Measurements from ENCODE around the gene COX20. TPM values are rescaled to one million over a fixed set of nuclear protein-coding genes. Genes with fewer than 3 reads are reported as not detected.
A peak's percentile ranks its signal among the peaks of the same experiment; 100 is the strongest.

COX20 gene
- total and polyA plus RNA-seq, 8 donors = 5.5 to 65.7 (median 50.4) TPM

DNA sequence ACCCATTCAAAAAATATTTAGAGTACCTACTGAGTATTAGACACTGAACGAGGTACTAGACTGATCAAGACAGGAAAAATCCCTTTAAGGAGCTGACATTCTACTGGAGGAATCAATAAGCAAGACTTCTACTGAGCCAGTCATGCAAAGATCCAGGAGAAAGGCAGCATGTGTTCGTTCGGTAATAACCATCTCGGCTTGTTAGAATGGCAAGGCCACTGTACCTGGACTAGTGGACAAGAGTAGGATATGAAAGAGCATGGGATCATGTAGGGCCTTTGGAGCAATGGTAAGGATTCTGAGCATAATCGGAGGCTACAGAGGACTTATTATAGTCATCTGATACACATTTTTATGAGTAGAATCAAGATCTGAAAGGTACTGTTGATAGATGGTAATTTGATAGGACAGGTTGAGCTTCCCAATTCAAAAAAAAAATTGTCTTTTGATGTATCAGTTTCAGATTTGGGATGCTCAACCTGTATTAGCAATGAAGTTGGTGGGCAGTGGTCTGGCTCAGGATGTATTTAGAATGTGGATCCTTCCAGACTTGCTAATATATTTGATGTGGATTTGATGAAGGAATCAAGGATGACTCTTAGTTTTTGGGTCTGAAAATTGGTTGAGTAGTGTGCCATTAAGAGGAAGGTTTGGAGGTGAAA is 2.3 kb downstream of the COX20 start:
- Histone ChIP-seq H3K36me3 (peaks cover 5 to 42% (median 16%) of the 10 kb centered on the region in 4 donors), H3K4me1 (peaks cover 19 to 79% (median 57%) of the 10 kb centered on the region in 4 donors), H3K27me3 (no peaks in the 10 kb centered on the region), H3K9me3 (no peaks in the 10 kb centered on the region), H3K4me3 (peak overlapping the region in 1 of 4 donors; percentile 85), H3K27ac (peak overlapping the region in 4 of 5 donors; percentile 8 to 100 (median 100))
- no peak for DNase-seq
- intact Hi-C loops (cut with DNase I; ENCODE audit: low total_unique reads) = loop anchor here (10.0 kb wide), 1 partner anchor 127 kb away; a partner anchor contains a TSS
- TF ChIP-seq, protein P1, sequence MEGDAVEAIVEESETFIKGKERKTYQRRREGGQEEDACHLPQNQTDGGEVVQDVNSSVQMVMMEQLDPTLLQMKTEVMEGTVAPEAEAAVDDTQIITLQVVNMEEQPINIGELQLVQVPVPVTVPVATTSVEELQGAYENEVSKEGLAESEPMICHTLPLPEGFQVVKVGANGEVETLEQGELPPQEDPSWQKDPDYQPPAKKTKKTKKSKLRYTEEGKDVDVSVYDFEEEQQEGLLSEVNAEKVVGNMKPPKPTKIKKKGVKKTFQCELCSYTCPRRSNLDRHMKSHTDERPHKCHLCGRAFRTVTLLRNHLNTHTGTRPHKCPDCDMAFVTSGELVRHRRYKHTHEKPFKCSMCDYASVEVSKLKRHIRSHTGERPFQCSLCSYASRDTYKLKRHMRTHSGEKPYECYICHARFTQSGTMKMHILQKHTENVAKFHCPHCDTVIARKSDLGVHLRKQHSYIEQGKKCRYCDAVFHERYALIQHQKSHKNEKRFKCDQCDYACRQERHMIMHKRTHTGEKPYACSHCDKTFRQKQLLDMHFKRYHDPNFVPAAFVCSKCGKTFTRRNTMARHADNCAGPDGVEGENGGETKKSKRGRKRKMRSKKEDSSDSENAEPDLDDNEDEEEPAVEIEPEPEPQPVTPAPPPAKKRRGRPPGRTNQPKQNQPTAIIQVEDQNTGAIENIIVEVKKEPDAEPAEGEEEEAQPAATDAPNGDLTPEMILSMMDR (IDR thresholded peaks at IDR 0.05) = no peak
- TF ChIP-seq POLR2AphosphoS5 (IDR thresholded peaks at IDR 0.05) (no peak), POLR2A (IDR thresholded peaks at IDR 0.05) (no peak), EP300 (IDR thresholded peaks at IDR 0.05) (no peak)
- 50 to 68% (median 65%) methylated on average over 5 of the region's 5 CpGs for WGBS, 5 donors

DNA sequence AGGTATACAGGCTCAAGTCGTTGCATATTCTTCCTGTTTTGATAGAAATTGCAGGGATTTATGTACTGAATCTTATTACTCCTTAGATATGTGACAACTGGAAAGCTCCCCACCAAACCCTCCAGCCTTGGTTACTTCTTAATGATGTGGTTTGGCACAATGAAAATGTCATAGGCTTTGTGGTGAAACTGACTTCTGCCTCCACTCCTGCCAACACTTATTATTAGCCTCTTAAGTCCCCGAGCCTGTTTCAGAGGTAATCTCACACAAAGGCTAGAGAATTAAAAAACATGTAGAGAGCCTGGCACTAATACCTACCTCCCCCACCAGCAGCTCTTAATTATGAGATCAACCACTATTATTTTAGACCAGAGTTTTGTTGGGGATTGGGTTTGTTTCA is 4.2 kb downstream of the COX20 start:
- Histone ChIP-seq H3K4me1 (peaks cover 19 to 86% (median 58%) of the 10 kb centered on the region in 4 donors), H3K4me3 (no peak overlapping the region), H3K27me3 (no peaks in the 10 kb centered on the region), H3K36me3 (peaks cover 24 to 61% (median 35%) of the 10 kb centered on the region in 4 donors), H3K9me3 (no peaks in the 10 kb centered on the region), H3K27ac (peak overlapping the region in 1 of 5 donors; percentile 100)
- 45 to 68% (median 55%) methylated on average over 2 of the region's 2 CpGs for WGBS, 5 donors
- TF ChIP-seq, protein P1 (IDR thresholded peaks at IDR 0.05) = no peak
- TF ChIP-seq POLR2A (IDR thresholded peaks at IDR 0.05) (no peak), POLR2AphosphoS5 (IDR thresholded peaks at IDR 0.05) (no peak), EP300 (IDR thresholded peaks at IDR 0.05) (no peak)
- intact Hi-C loops (cut with DNase I; ENCODE audit: low total_unique reads) = loop anchor here (10.0 kb wide), 1 partner anchor 125 kb away; a partner anchor contains a TSS
- no peak for DNase-seq

DNA sequence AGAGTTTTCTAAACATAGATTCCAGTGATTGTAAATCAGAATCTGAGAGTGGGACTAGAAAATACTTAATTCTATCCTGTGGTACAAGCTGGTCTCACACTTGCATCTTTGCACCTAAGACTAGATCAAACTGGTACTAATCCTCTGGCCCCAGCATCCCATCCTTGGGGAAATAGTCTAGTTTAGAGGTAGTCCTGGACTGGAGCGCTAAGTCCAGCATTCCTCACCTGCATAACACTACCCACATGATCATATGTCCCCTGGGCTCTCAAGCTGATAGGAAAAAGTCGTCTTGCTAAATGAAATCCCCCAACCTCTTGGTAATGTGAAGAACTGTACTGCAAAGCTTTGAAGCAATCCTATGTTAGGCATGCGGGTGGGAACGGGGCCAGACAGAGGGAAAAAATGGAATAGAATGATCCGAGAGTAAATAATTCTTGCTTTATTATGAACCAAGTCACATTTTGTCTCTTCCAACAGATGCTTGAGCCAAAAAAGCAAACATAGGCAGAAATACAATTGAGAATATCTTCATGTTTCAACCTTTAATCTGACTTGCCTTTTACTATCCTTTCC is 4.8 kb downstream of the COX20 start:
- no peaks in the 10 kb centered on the region for H3K9me3 ChIP-seq
- H3K27ac ChIP-seq = peak overlapping the region in 3 of 5 donors; percentile 42 to 100 (median 61)
- 48 to 61% (median 55%) methylated on average over 5 of the region's 5 CpGs for WGBS, 5 donors
- TF ChIP-seq POLR2A (IDR thresholded peaks at IDR 0.05) (no peak), POLR2AphosphoS5 (IDR thresholded peaks at IDR 0.05) (no peak), EP300 (IDR thresholded peaks at IDR 0.05) (no peak)
- TF ChIP-seq, protein P1 (IDR thresholded peaks at IDR 0.05) = no peak
- peaks cover 30 to 67% (median 42%) of the 10 kb centered on the region in 4 donors for H3K36me3 ChIP-seq
- no peak for DNase-seq
- peaks cover 19 to 86% (median 58%) of the 10 kb centered on the region in 4 donors for H3K4me1 ChIP-seq
- no peak overlapping the region for H3K4me3 ChIP-seq
- no peaks in the 10 kb centered on the region for H3K27me3 ChIP-seq
- intact Hi-C loops (cut with DNase I; ENCODE audit: low total_unique reads) = no loop called here

GRCh38 chr1:244841273-244841927 is 5.9 kb downstream of the COX20 start:
- 33 to 58% (median 36%) methylated on average over 9 of the region's 9 CpGs for WGBS, 5 donors
- H3K4me3 ChIP-seq = peak overlapping the region in 1 of 4 donors; percentile 14
- peaks cover 15 to 81% (median 54%) of the 10 kb centered on the region in 4 donors for H3K4me1 ChIP-seq
- TF ChIP-seq, protein P1 (IDR thresholded peaks at IDR 0.05) = no peak
- intact Hi-C loops (cut with DNase I; ENCODE audit: low total_unique reads) = no loop called here
- no peak for DNase-seq
- peaks cover 41 to 78% (median 52%) of the 10 kb centered on the region in 4 donors for H3K36me3 ChIP-seq
- no peaks in the 10 kb centered on the region for H3K9me3 ChIP-seq
- H3K27ac ChIP-seq = peak overlapping the region in 4 of 5 donors; percentile 30 to 100 (median 52)
- no peaks in the 10 kb centered on the region for H3K27me3 ChIP-seq

Measured in stomach (tissue), 9 donors.